ENCODE results near the gene GABRR1.

DNA sequence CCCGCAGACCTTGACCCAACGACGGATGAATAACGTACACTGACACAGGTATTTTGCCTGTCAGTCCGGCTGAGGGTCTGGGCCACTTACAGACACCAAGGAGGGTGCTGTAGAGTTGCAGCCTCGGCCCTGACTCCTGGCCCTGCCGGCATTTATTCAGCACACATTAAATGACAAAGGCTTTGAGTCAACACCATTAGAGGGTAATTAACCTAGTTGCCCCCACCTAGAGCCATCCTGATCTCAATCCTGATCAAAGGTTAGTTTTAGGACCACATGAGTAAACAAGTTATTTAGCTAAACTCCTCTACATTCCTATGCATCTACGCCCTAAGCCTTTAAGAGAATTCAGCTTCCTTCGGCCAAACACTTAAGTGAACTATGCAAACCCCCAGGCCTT, 83.2 kb downstream of the GABRR1 start:
- no peak for TF ChIP-seq POLR2A (IDR thresholded peaks at IDR 0.05)
- TF ChIP-seq, protein P1, sequence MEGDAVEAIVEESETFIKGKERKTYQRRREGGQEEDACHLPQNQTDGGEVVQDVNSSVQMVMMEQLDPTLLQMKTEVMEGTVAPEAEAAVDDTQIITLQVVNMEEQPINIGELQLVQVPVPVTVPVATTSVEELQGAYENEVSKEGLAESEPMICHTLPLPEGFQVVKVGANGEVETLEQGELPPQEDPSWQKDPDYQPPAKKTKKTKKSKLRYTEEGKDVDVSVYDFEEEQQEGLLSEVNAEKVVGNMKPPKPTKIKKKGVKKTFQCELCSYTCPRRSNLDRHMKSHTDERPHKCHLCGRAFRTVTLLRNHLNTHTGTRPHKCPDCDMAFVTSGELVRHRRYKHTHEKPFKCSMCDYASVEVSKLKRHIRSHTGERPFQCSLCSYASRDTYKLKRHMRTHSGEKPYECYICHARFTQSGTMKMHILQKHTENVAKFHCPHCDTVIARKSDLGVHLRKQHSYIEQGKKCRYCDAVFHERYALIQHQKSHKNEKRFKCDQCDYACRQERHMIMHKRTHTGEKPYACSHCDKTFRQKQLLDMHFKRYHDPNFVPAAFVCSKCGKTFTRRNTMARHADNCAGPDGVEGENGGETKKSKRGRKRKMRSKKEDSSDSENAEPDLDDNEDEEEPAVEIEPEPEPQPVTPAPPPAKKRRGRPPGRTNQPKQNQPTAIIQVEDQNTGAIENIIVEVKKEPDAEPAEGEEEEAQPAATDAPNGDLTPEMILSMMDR (IDR thresholded peaks at IDR 0.05): no peak

Measured in breast epithelium (tissue), 3 donors.